ENCODE results near the gene GRID1. TPM values are rescaled to one million over a fixed set of nuclear protein-coding genes. Genes with fewer than 3 reads are reported as not detected.

Gene GRID1
- total RNA-seq, 1 donor from 2014 or later, result 0.60 TPM

DNA sequence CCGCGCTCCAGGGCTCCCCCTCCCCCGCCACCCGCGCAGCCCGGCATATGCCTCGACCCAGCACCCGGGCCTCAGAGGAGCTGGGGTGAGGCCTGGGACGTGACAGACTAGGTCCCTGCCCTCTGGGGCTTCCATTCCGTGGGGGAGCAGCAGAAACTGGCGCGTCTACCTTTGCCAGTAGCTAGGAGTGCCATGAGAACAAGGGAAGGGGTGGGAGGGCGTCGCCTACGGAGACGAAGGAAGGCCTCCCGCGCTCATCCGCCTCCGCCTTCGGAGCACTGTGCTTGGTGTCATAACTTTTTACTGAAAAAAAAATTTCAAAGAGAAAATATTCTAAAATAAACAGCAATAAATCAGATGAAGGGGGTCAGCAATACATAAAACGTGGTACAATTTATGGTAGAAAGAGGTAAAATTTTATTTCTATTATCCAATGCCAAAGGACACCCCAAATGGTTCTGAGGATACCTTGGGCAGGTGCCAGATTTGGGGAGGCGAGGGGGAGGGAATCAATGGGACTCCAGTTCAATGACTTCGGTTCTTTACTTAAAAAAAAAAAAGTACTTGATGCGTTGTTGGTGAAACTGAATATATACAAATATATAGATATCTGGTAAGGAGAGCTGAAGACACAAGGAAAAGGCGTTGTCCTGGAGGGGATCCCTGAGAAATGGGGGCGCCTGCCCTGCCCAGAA is 35.1 kb upstream of the GRID1 start:
- H3K27ac Mint-ChIP-seq (ENCODE audit: unreplicated experiment), result peak overlapping the region; percentile 46
- peaks cover 27% of the 10 kb centered on the region for H3K4me1 Mint-ChIP-seq (ENCODE audit: low read depth)
- H3K27me3 Mint-ChIP-seq (ENCODE audit: low read depth), result no peaks in the 10 kb centered on the region
- DNase-seq (ENCODE audit: low spot score), result no peak
- TF ChIP-seq, protein P1, sequence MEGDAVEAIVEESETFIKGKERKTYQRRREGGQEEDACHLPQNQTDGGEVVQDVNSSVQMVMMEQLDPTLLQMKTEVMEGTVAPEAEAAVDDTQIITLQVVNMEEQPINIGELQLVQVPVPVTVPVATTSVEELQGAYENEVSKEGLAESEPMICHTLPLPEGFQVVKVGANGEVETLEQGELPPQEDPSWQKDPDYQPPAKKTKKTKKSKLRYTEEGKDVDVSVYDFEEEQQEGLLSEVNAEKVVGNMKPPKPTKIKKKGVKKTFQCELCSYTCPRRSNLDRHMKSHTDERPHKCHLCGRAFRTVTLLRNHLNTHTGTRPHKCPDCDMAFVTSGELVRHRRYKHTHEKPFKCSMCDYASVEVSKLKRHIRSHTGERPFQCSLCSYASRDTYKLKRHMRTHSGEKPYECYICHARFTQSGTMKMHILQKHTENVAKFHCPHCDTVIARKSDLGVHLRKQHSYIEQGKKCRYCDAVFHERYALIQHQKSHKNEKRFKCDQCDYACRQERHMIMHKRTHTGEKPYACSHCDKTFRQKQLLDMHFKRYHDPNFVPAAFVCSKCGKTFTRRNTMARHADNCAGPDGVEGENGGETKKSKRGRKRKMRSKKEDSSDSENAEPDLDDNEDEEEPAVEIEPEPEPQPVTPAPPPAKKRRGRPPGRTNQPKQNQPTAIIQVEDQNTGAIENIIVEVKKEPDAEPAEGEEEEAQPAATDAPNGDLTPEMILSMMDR (IDR thresholded peaks at IDR 0.05), result no peak
- peaks cover 3% of the 10 kb centered on the region for H3K9me3 Mint-ChIP-seq (ENCODE audit: low read depth)
- no peaks in the 10 kb centered on the region for H3K36me3 Mint-ChIP-seq (ENCODE audit: low read depth)
- H3K4me3 Mint-ChIP-seq (ENCODE audit: unreplicated experiment), result peak overlapping the region; percentile 75

DNA sequence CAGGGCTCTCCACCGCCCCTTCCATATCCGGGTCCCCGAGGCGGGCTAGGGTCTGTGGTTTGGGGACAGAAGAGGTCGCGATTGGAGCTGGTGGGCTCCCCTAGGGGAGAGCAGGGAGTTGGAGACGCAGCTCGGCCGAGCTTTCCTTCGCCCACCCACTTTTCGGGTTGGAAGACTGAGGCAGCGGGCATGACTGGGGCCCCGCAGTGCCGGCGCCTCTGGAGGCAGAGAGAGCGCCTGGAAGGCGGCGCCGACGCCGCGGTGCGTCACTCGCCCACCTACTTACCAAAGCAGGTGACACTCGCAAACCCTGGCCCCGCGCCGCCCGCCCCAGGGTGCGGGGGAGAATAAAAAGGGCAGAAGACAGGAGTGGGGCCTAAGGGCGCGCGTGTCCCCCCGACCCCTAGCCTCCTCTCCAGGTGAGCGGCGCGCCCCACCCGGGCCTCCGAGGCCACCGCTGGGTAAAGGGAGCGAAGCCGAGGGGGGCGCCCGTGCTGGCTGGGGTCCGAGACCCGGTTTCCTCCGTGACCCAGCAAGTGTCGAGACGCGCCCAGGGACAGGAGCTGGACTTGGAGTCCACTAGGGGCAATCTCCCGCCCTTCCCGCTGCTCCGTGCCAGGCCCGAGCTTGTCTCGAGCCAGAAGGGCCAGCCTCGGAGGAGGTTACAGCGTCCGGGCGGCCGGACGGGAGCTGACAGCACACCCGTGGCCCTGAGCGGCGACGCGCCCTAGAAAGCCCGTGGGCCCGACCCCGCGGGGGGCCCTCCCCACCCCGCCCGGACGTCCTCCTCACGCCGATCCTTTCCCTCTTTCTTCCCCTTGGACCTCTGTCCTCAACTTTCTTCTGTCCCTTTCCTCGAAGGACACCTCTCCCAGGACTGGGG is 34.4 kb upstream of the GRID1 start:
- Mint-ChIP-seq H3K4me3 (ENCODE audit: unreplicated experiment) (peak overlapping the region; percentile 75), H3K9me3 (ENCODE audit: low read depth) (peaks cover 3% of the 10 kb centered on the region), H3K36me3 (ENCODE audit: low read depth) (no peaks in the 10 kb centered on the region), H3K4me1 (ENCODE audit: low read depth) (peaks cover 27% of the 10 kb centered on the region), H3K27ac (ENCODE audit: unreplicated experiment) (peak overlapping the region; percentile 76), H3K27me3 (ENCODE audit: low read depth) (peaks cover 4% of the 10 kb centered on the region)
- peak; percentile 91 for DNase-seq (ENCODE audit: low spot score)
- TF ChIP-seq, protein P1 (IDR thresholded peaks at IDR 0.05), result peak; percentile 66

DNA sequence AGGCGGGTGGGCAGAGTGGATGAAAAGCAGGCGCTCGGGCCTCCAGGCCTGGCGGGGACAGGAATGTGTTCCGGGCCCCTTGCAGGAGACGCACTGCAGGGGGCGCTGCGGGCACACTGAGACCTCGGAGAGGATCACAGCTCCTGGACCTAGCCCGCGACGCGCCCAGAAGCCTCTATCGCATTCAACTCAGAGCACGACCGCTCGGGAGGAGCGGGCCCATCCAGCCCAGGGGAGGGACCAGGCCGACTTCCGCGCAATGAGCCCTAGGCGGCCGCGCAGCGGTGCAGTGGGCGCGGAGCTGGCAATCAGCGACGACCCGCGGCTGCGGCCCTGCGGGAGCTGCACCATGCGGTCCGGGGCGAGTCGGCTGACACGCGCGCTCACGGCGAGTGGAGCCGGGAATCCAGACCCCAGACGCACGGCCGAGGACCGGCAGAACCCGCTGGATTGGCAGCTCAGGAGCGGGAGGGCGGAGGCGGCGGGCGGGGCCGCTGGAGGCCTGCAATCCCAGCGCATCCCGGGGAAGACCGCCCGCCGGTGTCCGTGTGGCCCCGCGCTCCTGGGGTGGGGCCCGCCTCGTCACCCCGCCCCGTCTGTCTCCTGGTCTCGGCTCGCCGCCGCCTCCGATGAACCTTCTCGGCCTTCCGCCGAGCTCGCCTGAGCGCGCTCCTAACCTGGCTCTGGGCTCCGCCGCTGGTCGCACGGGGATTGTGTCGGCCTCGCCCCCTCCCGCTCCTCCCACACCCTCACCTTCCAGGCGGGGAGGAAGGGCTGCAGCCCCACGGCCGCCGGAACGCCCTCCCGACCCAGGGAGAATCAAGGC is 33.5 kb upstream of the GRID1 start:
- Mint-ChIP-seq H3K4me1 (ENCODE audit: low read depth) (peaks cover 27% of the 10 kb centered on the region), H3K36me3 (ENCODE audit: low read depth) (no peaks in the 10 kb centered on the region), H3K4me3 (ENCODE audit: unreplicated experiment) (peak overlapping the region; percentile 75), H3K27ac (ENCODE audit: unreplicated experiment) (peak overlapping the region; percentile 92), H3K27me3 (ENCODE audit: low read depth) (peaks cover 4% of the 10 kb centered on the region), H3K9me3 (ENCODE audit: low read depth) (no peaks in the 10 kb centered on the region)
- peak; percentile 98 for DNase-seq (ENCODE audit: low spot score)
- TF ChIP-seq, protein P1 (IDR thresholded peaks at IDR 0.05), result peak; percentile 98

DNA sequence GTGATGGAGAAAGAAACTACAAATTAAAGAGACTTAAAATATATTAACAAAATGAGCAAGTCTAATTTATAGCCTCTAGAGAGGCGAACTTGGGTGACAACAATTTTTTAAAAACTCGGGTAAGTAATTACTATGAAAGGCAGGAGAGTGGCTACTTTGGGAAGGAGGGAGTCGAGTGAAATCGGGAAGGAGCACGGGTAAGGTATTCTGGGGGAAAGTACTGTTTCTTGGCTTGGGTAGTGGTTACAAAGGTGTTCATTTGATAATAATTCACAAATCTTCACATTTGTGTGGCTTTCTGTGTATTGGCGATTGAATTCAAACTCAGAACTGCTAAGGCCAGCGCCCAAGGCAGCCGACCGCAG is 32.9 kb upstream of the GRID1 start:
- H3K4me1 Mint-ChIP-seq (ENCODE audit: low read depth), result peaks cover 27% of the 10 kb centered on the region
- peak overlapping the region; percentile 92 for H3K27ac Mint-ChIP-seq (ENCODE audit: unreplicated experiment)
- no peaks in the 10 kb centered on the region for H3K36me3 Mint-ChIP-seq (ENCODE audit: low read depth)
- H3K4me3 Mint-ChIP-seq (ENCODE audit: unreplicated experiment), result peak overlapping the region; percentile 75
- H3K9me3 Mint-ChIP-seq (ENCODE audit: low read depth), result no peaks in the 10 kb centered on the region
- DNase-seq (ENCODE audit: low spot score), result no peak
- TF ChIP-seq, protein P1 (IDR thresholded peaks at IDR 0.05), result no peak
- H3K27me3 Mint-ChIP-seq (ENCODE audit: low read depth), result peaks cover 4% of the 10 kb centered on the region

DNA sequence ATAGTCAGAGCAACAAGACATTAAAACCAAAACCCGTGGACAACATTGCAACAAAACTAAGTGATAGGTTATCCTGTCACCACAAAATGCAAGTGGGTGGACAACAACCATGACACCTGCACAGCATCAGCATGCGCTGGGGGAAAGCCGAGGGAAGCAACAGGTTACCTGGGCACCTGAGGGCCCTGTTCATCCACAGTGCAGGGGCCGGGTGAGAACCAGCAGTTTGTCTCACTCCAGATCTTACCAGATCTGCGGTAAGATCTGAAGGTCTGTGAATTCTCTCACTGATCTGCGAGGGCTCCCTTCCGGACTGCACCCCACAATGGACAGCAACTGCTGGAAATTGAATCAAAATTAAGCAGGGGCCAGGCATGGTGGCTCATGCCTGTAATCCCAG is 30.5 kb upstream of the GRID1 start:
- TF ChIP-seq, protein P1 (IDR thresholded peaks at IDR 0.05), result no peak
- Mint-ChIP-seq H3K4me3 (ENCODE audit: unreplicated experiment) (no peak overlapping the region), H3K27ac (ENCODE audit: unreplicated experiment) (no peak overlapping the region), H3K27me3 (ENCODE audit: low read depth) (peaks cover 4% of the 10 kb centered on the region), H3K4me1 (ENCODE audit: low read depth) (peaks cover 15% of the 10 kb centered on the region), H3K36me3 (ENCODE audit: low read depth) (no peaks in the 10 kb centered on the region), H3K9me3 (ENCODE audit: low read depth) (no peaks in the 10 kb centered on the region)
- DNase-seq (ENCODE audit: low spot score), result no peak
